ENCODE data around the gene AGAP1. TPM values are rescaled to one million over a fixed set of nuclear protein-coding genes. Genes with fewer than 3 reads are reported as not detected.

AGAP1 gene
- total RNA-seq, 1 donor from 2014 or later, result 10.5 TPM

- ATAC-seq, result no peak
- DNase-seq (ENCODE audit: low spot score), result no peak
These were observed 498.2 kb downstream of the AGAP1 start for GRCh38 chr2:235992024-235992423.

- ATAC-seq, result no peak
- DNase-seq (ENCODE audit: low spot score), result no peak
These were observed 502.6 kb downstream of the AGAP1 start for GRCh38 chr2:235996419-235996818.

- no peak for ATAC-seq
- DNase-seq (ENCODE audit: low spot score), result no peak
These were observed 505.2 kb downstream of the AGAP1 start for GRCh38 chr2:235999011-235999410.

- DNase-seq (ENCODE audit: low spot score) (no peak), ATAC-seq (peak; percentile 46)
These were observed 507.5 kb downstream of the AGAP1 start for GRCh38 chr2:236001166-236001828.

- DNase-seq (ENCODE audit: low spot score) (no peak), ATAC-seq (no peak)
These were observed 508.0 kb downstream of the AGAP1 start for GRCh38 chr2:236001854-236002253.

- ATAC-seq, result no peak
- no peak for DNase-seq (ENCODE audit: low spot score)
These were observed 514.2 kb downstream of the AGAP1 start for GRCh38 chr2:236008006-236008405.

GRCh38 chr2:236008857-236009256 is 515.0 kb downstream of the AGAP1 start:
- DNase-seq (ENCODE audit: low spot score) (no peak), ATAC-seq (no peak)

GRCh38 chr2:236010920-236011685 is 517.3 kb downstream of the AGAP1 start:
- ATAC-seq (no peak), DNase-seq (ENCODE audit: low spot score) (no peak)

- DNase-seq (ENCODE audit: low spot score) (no peak), ATAC-seq (no peak)
These were observed 518.3 kb downstream of the AGAP1 start for GRCh38 chr2:236012155-236012554.

- DNase-seq (ENCODE audit: low spot score) (no peak), ATAC-seq (no peak)
These were observed 520.7 kb downstream of the AGAP1 start for GRCh38 chr2:236014408-236015131.

GRCh38 chr2:236015171-236015570 is 521.3 kb downstream of the AGAP1 start:
- no peak for ATAC-seq

GRCh38 chr2:236016496-236016895 is 522.7 kb downstream of the AGAP1 start:
- no peak for ATAC-seq
- DNase-seq (ENCODE audit: low spot score), result no peak

More at GRCh38 chr2:236015171-236015570, 521.3 kb downstream of the AGAP1 start:
- no peak for DNase-seq (ENCODE audit: low spot score)

- ATAC-seq, result no peak
These were observed 523.6 kb downstream of the AGAP1 start for GRCh38 chr2:236017446-236017845.

GRCh38 chr2:236019434-236019833 is 525.6 kb downstream of the AGAP1 start:
- no peak for DNase-seq (ENCODE audit: low spot score)
- no peak for ATAC-seq

More at GRCh38 chr2:236017446-236017845, 523.6 kb downstream of the AGAP1 start:
- DNase-seq (ENCODE audit: low spot score), result no peak

GRCh38 chr2:236021499-236022057 is 527.7 kb downstream of the AGAP1 start:
- ATAC-seq (no peak), DNase-seq (ENCODE audit: low spot score) (no peak)

GRCh38 chr2:236022128-236022527 is 528.3 kb downstream of the AGAP1 start:
- ATAC-seq (no peak), DNase-seq (ENCODE audit: low spot score) (no peak)

- DNase-seq (ENCODE audit: low spot score) (no peak), ATAC-seq (no peak)
These were observed 532.0 kb downstream of the AGAP1 start for GRCh38 chr2:236025892-236026291.

- ATAC-seq (no peak), DNase-seq (ENCODE audit: low spot score) (no peak)
These were observed 533.0 kb downstream of the AGAP1 start for GRCh38 chr2:236026841-236027240.

GRCh38 chr2:236028066-236028465 is 534.2 kb downstream of the AGAP1 start:
- DNase-seq (ENCODE audit: low spot score) (no peak), ATAC-seq (no peak)

GRCh38 chr2:236033462-236033861 is 539.6 kb downstream of the AGAP1 start:
- DNase-seq (ENCODE audit: low spot score) (no peak), ATAC-seq (no peak)

- ATAC-seq (no peak), DNase-seq (ENCODE audit: low spot score) (no peak)
These were observed 541.1 kb downstream of the AGAP1 start for GRCh38 chr2:236034974-236035373.

Data from left lobe of liver (tissue), 2 donors.